Smooth muscle cell (in vitro differentiated cells): Measurements from ENCODE around the gene DLGAP4. TPM values are rescaled to one million over a fixed set of nuclear protein-coding genes. Genes with fewer than 3 reads are reported as not detected.

Experiments used
- DNase-seq: peaks from one replicate; lab custom pipeline; 2025; ENCODE audit not compliant: unreplicated experiment; lab: John Stamatoyannopoulos, UW
- H2AFZ ChIP-seq: fragments of 200-600 bp; sonication (generic); 2 replicates; pipeline ENCODE4 v1.6.0; 2016; ENCODE audit warnings: antibody characterized with exemption, low read depth, mild to moderate bottlenecking
- H3F3A ChIP-seq: fragments of 200-600 bp; sonication (generic); 2 replicates; pipeline ENCODE4 v1.6.0; 2017; ENCODE audit warnings: antibody characterized with exemption, low read depth
- H3K27ac ChIP-seq: fragments of 200-600 bp; sonication (generic); 2 replicates; pipeline ENCODE4 v1.5.1; 2016; ENCODE audit warnings: low read depth, mild to moderate bottlenecking
- H3K27me3 ChIP-seq: fragments of 200-600 bp; sonication (generic); 2 replicates; pipeline ENCODE4 v1.6.1; 2016; ENCODE audit warnings: low read depth, mild to moderate bottlenecking
- H3K36me3 ChIP-seq: fragments of 200-600 bp; sonication (generic); 2 replicates; pipeline ENCODE4 v1.5.1; 2016; ENCODE audit warnings: low read depth
- H3K4me1 ChIP-seq: fragments of 200-600 bp; sonication (generic); 2 replicates; pipeline ENCODE4 v1.5.1; 2016; ENCODE audit warnings: low read depth
- H3K4me2 ChIP-seq: fragments of 200-600 bp; sonication (generic); 2 replicates; pipeline ENCODE4 v1.6.0; 2016; ENCODE audit warnings: mild to moderate bottlenecking
- H3K4me3 ChIP-seq: fragments of 200-600 bp; sonication (generic); 2 replicates; pipeline ENCODE4 v1.5.1; 2016; ENCODE audit warnings: mild to moderate bottlenecking
- H3K79me2 ChIP-seq: fragments of 200-600 bp; sonication (generic); 2 replicates; pipeline ENCODE4 v1.6.0; 2016; ENCODE audit warnings: low read depth, mild to moderate bottlenecking
- H3K9ac ChIP-seq: fragments of 200-600 bp; sonication (generic); 2 replicates; pipeline ENCODE4 v1.6.0; 2016; ENCODE audit warnings: low read depth
- H3K9me3 ChIP-seq: fragments of 200-600 bp; sonication (generic); replicated peaks from 2 replicates; pipeline ENCODE4 v1.5.1; 2016; ENCODE audit warnings: low read depth
- H4K20me1 ChIP-seq: fragments of 200-600 bp; sonication (generic); 2 replicates; pipeline ENCODE4 v1.6.0; 2016; ENCODE audit warnings: low read depth
- CTCF ChIP-seq: fragments of 200-600 bp; sonication (generic); IDR thresholded peaks from 2 replicates; pipeline ENCODE4 v1.5.1; 2017; ENCODE audit warnings: borderline replicate concordance, mild to moderate bottlenecking, antibody characterized with exemption; ENCODE audit not compliant: insufficient read depth, poor library complexity, severe bottlenecking
- WGBS: methylation state at CpG from one replicate; pipeline ENCODE4 v1.1.7; 2016; ENCODE audit warnings: low lambda C conversion rate; 5-methylcytosine and 5-hydroxymethylcytosine counted together
- polyA plus RNA-seq: library from polyadenylated mRNA; unstranded; fragments of >200 nt; fragmentation: Nextera tagmentation; extraction: Ambion mirVana; gene quantifications from 2 replicates; pipeline ENCODE4 v1.2.1, GENCODE V29; 2016
- total RNA-seq: library from RNA; depleted of rRNA; stranded (reverse); fragments of >200 nt; gene quantifications from 2 replicates; pipeline ENCODE4 v1.2.3, GENCODE V29; 2014

DLGAP4 gene
- total and polyA plus RNA-seq, 2 experiments from 2014 or later, result 86.8 to 102 TPM

DNA sequence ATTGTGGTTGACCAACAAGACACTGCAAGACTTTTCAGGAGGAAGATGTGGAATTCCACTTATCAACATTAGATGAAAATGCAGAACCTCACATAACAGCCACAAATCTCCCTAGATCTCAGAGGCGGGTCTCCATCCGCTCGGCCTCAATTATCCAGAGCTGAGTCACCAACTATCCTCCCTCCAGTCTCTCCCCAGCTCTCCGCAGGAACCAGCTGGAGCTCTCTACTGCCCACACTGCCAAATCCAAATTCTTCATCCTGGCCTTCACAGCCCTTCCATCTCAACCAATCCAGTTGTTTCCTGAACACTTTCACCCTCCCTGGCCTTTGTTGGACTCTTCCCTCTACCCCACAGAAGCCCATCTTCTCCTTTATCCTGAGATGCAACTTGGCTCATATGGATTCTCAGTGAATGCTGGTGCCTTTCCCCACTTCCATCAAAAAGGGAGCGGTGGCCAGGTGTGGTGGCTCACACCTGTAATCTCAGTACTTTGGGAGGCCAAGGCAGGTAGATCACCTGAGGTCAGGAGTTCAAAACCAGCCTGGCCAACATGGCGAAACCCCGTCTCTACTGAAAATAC lies 263.8 kb downstream of the DLGAP4 start:
- no peak for DNase-seq
- H3K9me3 ChIP-seq, result no peaks in the 10 kb centered on the region
- H3K27me3 ChIP-seq, result no peaks in the 10 kb centered on the region
- H3K27ac ChIP-seq, result peak overlapping the region; percentile 52
- H2AFZ ChIP-seq, result no peak overlapping the region
- no peak overlapping the region for H3K9ac ChIP-seq
- H3K79me2 ChIP-seq, result peaks cover 8% of the 10 kb centered on the region
- peak overlapping the region; percentile 53 for H3K4me2 ChIP-seq
- 44% methylated on average over 7 of the region's 7 CpGs for WGBS
- H3K36me3 ChIP-seq, result no peaks in the 10 kb centered on the region
- peaks cover 15% of the 10 kb centered on the region for H3F3A ChIP-seq
- H3K4me1 ChIP-seq, result peaks cover 21% of the 10 kb centered on the region
- H3K4me3 ChIP-seq, result no peak overlapping the region
- peaks cover under 1% of the 10 kb centered on the region for H4K20me1 ChIP-seq
- TF ChIP-seq CTCF, result no peak

GRCh38 chr20:36571564-36572504 lies 265.7 kb downstream of the DLGAP4 start:
- Histone ChIP-seq H3K4me3 (peak overlapping the region; percentile 91), H3F3A (peaks cover 20% of the 10 kb centered on the region), H3K79me2 (peaks cover 25% of the 10 kb centered on the region), H3K4me1 (peaks cover 27% of the 10 kb centered on the region), H3K9me3 (no peaks in the 10 kb centered on the region), H3K9ac (peak overlapping the region; percentile 85), H3K27ac (peak overlapping the region; percentile 92), H3K36me3 (no peaks in the 10 kb centered on the region), H4K20me1 (peaks cover 19% of the 10 kb centered on the region), H2AFZ (no peak overlapping the region), H3K4me2 (peak overlapping the region; percentile 98), H3K27me3 (no peaks in the 10 kb centered on the region)
- no peak for DNase-seq
- WGBS, result 23% methylated on average over 17 of the region's 17 CpGs
- no peak for TF ChIP-seq CTCF

GRCh38 chr20:36572701-36573102 lies 266.6 kb downstream of the DLGAP4 start:
- Histone ChIP-seq H3K9ac (peak overlapping the region; percentile 85), H2AFZ (no peak overlapping the region), H3K9me3 (no peaks in the 10 kb centered on the region), H3K79me2 (peaks cover 34% of the 10 kb centered on the region), H3K4me3 (peak overlapping the region; percentile 91), H3K27me3 (no peaks in the 10 kb centered on the region), H3F3A (peaks cover 20% of the 10 kb centered on the region), H4K20me1 (peaks cover 28% of the 10 kb centered on the region), H3K36me3 (no peaks in the 10 kb centered on the region), H3K27ac (peak overlapping the region; percentile 92), H3K4me2 (peak overlapping the region; percentile 98), H3K4me1 (peaks cover 27% of the 10 kb centered on the region)
- TF ChIP-seq CTCF, result no peak
- WGBS, result 6% methylated on average over 20 of the region's 20 CpGs
- no peak for DNase-seq
